ENCODE data around the gene TP53BP2.

The TP53BP2 gene

DNA sequence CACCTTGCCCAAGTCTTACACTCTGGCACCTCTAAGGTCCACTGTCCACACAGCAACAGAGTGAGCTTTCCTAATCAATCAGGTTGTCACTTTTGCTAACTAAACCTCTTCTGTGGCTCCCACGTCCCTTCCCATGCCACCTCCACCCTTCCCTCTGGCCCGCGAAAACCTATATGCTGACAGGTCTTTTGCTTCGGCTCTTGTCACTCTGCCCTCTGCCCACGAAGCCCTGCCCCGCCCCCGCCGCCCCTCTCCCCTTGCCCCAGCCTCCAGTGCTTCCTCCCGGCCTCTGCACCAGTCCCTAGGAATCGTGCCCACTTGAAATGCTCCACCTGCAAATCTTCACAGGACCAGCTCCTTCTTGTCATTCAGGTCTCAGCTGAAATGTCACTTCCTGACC, 8.1 kb downstream of the TP53BP2 start:
- Histone ChIP-seq H3K4me3 (ENCODE audit: low read length) (no peak overlapping the region), H3K36me3 (ENCODE audit: insufficient read depth, low read length) (no peaks in the 10 kb centered on the region), H3K9me3 (replicated peaks; ENCODE audit: low read length) (no peaks in the 10 kb centered on the region), H3K27me3 (ENCODE audit: control insufficient read depth, insufficient read depth, low read length) (no peaks in the 10 kb centered on the region), H3K4me1 (ENCODE audit: control insufficient read depth, insufficient read depth, low read length) (peaks cover 71% of the 10 kb centered on the region), H3K9ac (ENCODE audit: low read depth, low read length) (no peak overlapping the region), H3K4me2 (ENCODE audit: low read length) (no peak overlapping the region)

DNA sequence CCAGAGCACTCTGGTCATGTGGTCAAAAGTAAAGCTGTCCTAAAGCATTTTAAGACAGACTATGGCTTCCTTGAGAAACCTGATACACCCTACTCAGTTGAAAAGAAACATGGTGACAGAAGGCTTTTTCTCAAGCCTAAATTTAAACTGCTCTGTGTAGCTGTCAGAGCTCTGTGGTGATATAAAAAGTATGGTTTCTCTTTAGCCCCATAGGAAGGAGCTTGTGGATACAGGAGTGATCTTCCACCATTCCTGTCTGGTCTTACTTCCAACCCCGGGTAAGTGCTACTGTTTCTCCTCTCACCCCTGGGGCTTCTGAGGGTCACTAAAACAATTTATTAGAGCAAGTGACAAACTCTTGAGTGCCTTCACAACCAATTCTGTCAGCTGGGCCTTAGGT, 8.5 kb downstream of the TP53BP2 start:
- peaks cover 73% of the 10 kb centered on the region for H3K4me1 ChIP-seq (ENCODE audit: control insufficient read depth, insufficient read depth, low read length)
- H3K9ac ChIP-seq (ENCODE audit: low read depth, low read length), result no peak overlapping the region
- no peak overlapping the region for H3K4me2 ChIP-seq (ENCODE audit: low read length)
- H3K9me3 ChIP-seq (replicated peaks; ENCODE audit: low read length), result no peaks in the 10 kb centered on the region
- H3K36me3 ChIP-seq (ENCODE audit: insufficient read depth, low read length), result no peaks in the 10 kb centered on the region
- H3K27me3 ChIP-seq (ENCODE audit: control insufficient read depth, insufficient read depth, low read length), result no peaks in the 10 kb centered on the region
- H3K4me3 ChIP-seq (ENCODE audit: low read length), result no peak overlapping the region

DNA sequence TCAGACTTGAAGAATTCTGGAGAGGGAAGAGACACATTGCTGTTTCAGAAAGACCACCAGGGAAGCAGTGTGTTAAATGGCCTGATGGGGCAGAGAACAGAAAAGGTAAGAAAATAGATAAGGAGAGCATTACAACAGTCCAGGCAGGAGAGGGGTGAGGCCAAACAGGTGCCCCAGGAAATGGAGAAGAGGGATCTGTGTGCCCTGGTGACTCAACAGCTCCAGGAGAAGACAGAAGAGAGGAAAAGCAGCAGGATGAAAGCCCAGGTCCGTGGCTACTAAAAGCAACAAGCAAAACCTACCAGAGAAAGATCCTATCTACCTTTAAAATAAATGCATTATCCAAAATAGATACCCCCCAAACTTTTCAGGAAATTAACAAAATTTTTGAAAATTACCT, 9.2 kb downstream of the TP53BP2 start:
- Histone ChIP-seq H3K9ac (ENCODE audit: low read depth, low read length) (no peak overlapping the region), H3K27me3 (ENCODE audit: control insufficient read depth, insufficient read depth, low read length) (no peaks in the 10 kb centered on the region), H3K4me3 (ENCODE audit: low read length) (no peak overlapping the region), H3K4me1 (ENCODE audit: control insufficient read depth, insufficient read depth, low read length) (peaks cover 69% of the 10 kb centered on the region), H3K9me3 (replicated peaks; ENCODE audit: low read length) (no peaks in the 10 kb centered on the region), H3K36me3 (ENCODE audit: insufficient read depth, low read length) (no peaks in the 10 kb centered on the region), H3K4me2 (ENCODE audit: low read length) (no peak overlapping the region)

- peak overlapping the region; percentile 78 for H3K4me2 ChIP-seq (ENCODE audit: low read length)
- no peaks in the 10 kb centered on the region for H3K27me3 ChIP-seq (ENCODE audit: control insufficient read depth, insufficient read depth, low read length)
- H3K4me3 ChIP-seq (ENCODE audit: low read length), result no peak overlapping the region
- H3K4me1 ChIP-seq (ENCODE audit: control insufficient read depth, insufficient read depth, low read length), result peaks cover 63% of the 10 kb centered on the region
- no peaks in the 10 kb centered on the region for H3K9me3 ChIP-seq (replicated peaks; ENCODE audit: low read length)
- peak overlapping the region; percentile 81 for H3K9ac ChIP-seq (ENCODE audit: low read depth, low read length)
- H3K36me3 ChIP-seq (ENCODE audit: insufficient read depth, low read length), result no peaks in the 10 kb centered on the region
These were observed 10.0 kb downstream of the TP53BP2 start for GRCh38 chr1:223835754-223836153.

DNA sequence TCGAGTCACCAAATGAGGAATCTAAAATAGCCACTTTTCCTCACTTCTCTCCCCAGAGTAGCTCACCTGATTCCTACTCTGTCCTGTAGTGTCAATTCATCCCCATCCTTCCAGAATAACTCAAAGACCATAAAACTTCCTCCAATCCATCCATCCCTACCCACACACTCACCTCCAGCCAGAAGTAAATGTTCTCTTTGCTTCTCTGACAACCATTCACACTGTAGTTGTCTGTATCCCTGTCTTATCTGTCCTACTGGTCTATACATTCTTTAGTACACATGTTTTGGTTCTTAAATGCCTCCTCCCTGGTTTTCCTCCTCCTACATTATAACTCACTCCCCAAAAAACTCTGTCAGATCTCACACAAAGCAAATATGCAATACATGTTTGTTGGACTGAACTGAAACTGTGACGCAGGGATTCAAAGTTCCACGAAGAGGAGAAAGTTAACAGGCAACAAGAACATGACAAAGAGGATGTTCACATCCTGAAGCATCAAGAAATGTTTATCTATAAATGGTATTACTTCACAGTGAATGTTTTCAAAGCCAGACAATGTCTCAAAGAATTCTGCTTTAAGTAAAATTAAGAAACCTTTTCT, 11.0 kb downstream of the TP53BP2 start:
- peaks cover 54% of the 10 kb centered on the region for H3K4me1 ChIP-seq (ENCODE audit: control insufficient read depth, insufficient read depth, low read length)
- H3K27me3 ChIP-seq (ENCODE audit: control insufficient read depth, insufficient read depth, low read length), result no peaks in the 10 kb centered on the region
- peak overlapping the region; percentile 78 for H3K4me2 ChIP-seq (ENCODE audit: low read length)
- H3K36me3 ChIP-seq (ENCODE audit: insufficient read depth, low read length), result no peaks in the 10 kb centered on the region
- H3K4me3 ChIP-seq (ENCODE audit: low read length), result peak overlapping the region; percentile 52
- H3K9me3 ChIP-seq (replicated peaks; ENCODE audit: low read length), result no peaks in the 10 kb centered on the region
- H3K9ac ChIP-seq (ENCODE audit: low read depth, low read length), result peak overlapping the region; percentile 81

DNA sequence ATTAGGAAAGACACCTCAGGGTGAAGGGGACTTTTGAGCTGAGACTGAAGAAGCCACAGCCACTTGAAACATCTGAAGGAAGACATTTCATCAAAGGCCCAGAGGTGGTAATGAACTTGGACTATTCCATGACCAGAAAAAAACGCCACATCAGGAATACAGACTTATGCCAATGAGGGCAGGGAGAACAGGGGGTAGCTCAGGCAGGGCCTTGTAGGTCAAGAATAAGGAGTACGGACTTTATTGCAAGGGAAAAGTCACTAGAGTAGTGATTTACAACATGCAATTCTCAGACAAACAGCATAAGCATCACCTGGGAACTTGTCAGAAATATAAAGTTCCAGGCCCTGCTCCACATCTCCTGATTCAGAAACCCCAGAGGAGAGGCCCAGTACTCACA, 11.8 kb downstream of the TP53BP2 start:
- no peak overlapping the region for H3K9ac ChIP-seq (ENCODE audit: low read depth, low read length)
- H3K4me3 ChIP-seq (ENCODE audit: low read length), result no peak overlapping the region
- peaks cover 54% of the 10 kb centered on the region for H3K4me1 ChIP-seq (ENCODE audit: control insufficient read depth, insufficient read depth, low read length)
- H3K27me3 ChIP-seq (ENCODE audit: control insufficient read depth, insufficient read depth, low read length), result no peaks in the 10 kb centered on the region
- H3K4me2 ChIP-seq (ENCODE audit: low read length), result peak overlapping the region; percentile 78
- H3K9me3 ChIP-seq (replicated peaks; ENCODE audit: low read length), result no peaks in the 10 kb centered on the region
- H3K36me3 ChIP-seq (ENCODE audit: insufficient read depth, low read length), result no peaks in the 10 kb centered on the region

DNA sequence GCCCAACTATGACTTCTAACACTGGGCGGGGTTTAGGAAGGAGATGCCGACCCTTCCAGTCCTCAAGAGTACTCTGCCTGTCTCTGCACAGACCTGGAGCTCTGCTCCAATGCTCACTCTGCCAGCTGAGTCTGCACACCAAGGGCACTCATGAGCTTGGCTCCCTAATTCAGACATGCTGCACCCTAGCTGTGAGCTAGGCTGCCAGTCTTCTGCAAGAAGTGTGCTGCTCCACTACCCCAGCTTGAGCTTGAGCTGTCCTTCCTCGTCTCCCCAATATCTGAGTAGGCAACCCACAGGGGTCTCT, 13.2 kb downstream of the TP53BP2 start:
- peaks cover 55% of the 10 kb centered on the region for H3K4me1 ChIP-seq (ENCODE audit: control insufficient read depth, insufficient read depth, low read length)
- H3K9me3 ChIP-seq (replicated peaks; ENCODE audit: low read length), result no peaks in the 10 kb centered on the region
- peak overlapping the region; percentile 2 for H3K4me3 ChIP-seq (ENCODE audit: low read length)
- H3K36me3 ChIP-seq (ENCODE audit: insufficient read depth, low read length), result no peaks in the 10 kb centered on the region
- H3K4me2 ChIP-seq (ENCODE audit: low read length), result peak overlapping the region; percentile 50
- H3K9ac ChIP-seq (ENCODE audit: low read depth, low read length), result peak overlapping the region; percentile 60
- no peaks in the 10 kb centered on the region for H3K27me3 ChIP-seq (ENCODE audit: control insufficient read depth, insufficient read depth, low read length)

GRCh38 chr1:223831755-223832636, 13.8 kb downstream of the TP53BP2 start:
- peaks cover 57% of the 10 kb centered on the region for H3K4me1 ChIP-seq (ENCODE audit: control insufficient read depth, insufficient read depth, low read length)
- no peaks in the 10 kb centered on the region for H3K36me3 ChIP-seq (ENCODE audit: insufficient read depth, low read length)
- no peaks in the 10 kb centered on the region for H3K9me3 ChIP-seq (replicated peaks; ENCODE audit: low read length)
- H3K4me2 ChIP-seq (ENCODE audit: low read length), result peak overlapping the region; percentile 50
- peak overlapping the region; percentile 2 for H3K4me3 ChIP-seq (ENCODE audit: low read length)
- H3K27me3 ChIP-seq (ENCODE audit: control insufficient read depth, insufficient read depth, low read length), result no peaks in the 10 kb centered on the region
- H3K9ac ChIP-seq (ENCODE audit: low read depth, low read length), result peak overlapping the region; percentile 60

GRCh38 chr1:223829678-223830077, 16.1 kb downstream of the TP53BP2 start:
- H3K9ac ChIP-seq (ENCODE audit: low read depth, low read length), result no peak overlapping the region
- no peak overlapping the region for H3K4me3 ChIP-seq (ENCODE audit: low read length)
- no peak overlapping the region for H3K4me2 ChIP-seq (ENCODE audit: low read length)
- H3K27me3 ChIP-seq (ENCODE audit: control insufficient read depth, insufficient read depth, low read length), result no peaks in the 10 kb centered on the region
- peaks cover 37% of the 10 kb centered on the region for H3K4me1 ChIP-seq (ENCODE audit: control insufficient read depth, insufficient read depth, low read length)
- H3K9me3 ChIP-seq (replicated peaks; ENCODE audit: low read length), result no peaks in the 10 kb centered on the region
- H3K36me3 ChIP-seq (ENCODE audit: insufficient read depth, low read length), result no peaks in the 10 kb centered on the region

DNA sequence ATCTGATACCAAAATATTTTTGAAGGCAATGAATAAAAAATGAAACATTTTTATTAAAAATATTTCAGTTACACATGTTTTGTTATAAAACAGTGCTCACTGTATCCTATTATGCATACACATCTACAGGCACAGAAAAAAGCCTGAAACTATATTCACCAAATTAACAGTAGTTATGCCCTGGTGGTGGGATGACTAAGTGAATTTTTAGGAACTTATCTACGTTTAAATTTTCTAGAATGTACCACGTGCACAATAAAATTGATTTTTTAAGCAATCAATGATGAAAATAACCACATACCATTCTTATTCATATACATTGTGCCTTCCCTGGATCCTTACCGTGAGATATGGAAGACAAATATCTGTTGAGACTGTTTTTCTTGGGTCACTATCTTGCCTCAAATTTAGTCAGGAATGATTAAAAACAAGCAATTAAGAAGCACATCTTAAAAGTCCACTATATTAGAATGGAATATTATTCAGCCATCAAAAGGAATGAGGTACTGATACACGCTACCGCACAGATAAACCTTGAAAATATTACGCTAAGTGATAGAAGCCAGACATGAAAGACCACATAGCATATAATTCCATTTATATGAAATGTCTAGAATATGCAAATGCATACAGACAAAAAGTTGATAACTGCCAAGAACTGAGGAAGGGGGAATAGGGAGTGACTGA, 17.4 kb downstream of the TP53BP2 start:
- no peak overlapping the region for H3K4me3 ChIP-seq (ENCODE audit: low read length)
- H3K36me3 ChIP-seq (ENCODE audit: insufficient read depth, low read length), result no peaks in the 10 kb centered on the region
- H3K9me3 ChIP-seq (replicated peaks; ENCODE audit: low read length), result no peaks in the 10 kb centered on the region
- H3K27me3 ChIP-seq (ENCODE audit: control insufficient read depth, insufficient read depth, low read length), result no peaks in the 10 kb centered on the region
- H3K4me1 ChIP-seq (ENCODE audit: control insufficient read depth, insufficient read depth, low read length), result peaks cover 23% of the 10 kb centered on the region
- no peak overlapping the region for H3K4me2 ChIP-seq (ENCODE audit: low read length)
- H3K9ac ChIP-seq (ENCODE audit: low read depth, low read length), result no peak overlapping the region

DNA sequence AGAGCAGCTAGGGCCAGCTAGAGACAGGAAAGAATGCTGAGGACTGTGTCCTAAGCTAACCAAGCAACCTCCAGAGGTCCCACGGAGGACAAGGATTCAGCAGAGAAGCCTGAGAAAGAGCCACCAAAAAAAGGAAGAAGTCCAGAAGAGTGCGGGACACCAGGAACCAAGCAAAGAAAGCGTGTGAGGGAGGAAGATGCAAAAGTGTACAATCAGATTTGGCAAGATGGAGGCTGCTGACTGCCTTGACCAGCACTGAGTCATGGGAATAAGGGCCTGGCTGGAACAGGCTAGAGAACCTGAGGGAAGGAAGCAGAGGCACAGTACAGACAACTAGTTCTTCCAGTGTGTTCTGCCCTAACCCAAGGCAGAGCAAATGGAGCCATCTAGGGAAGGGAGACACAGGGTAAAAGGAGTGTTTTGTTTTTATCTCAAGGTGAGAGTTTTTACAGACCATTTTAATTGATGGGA, 18.5 kb downstream of the TP53BP2 start:
- Histone ChIP-seq H3K36me3 (ENCODE audit: insufficient read depth, low read length) (no peaks in the 10 kb centered on the region), H3K4me1 (ENCODE audit: control insufficient read depth, insufficient read depth, low read length) (peaks cover 22% of the 10 kb centered on the region), H3K27me3 (ENCODE audit: control insufficient read depth, insufficient read depth, low read length) (no peaks in the 10 kb centered on the region), H3K9ac (ENCODE audit: low read depth, low read length) (no peak overlapping the region), H3K9me3 (replicated peaks; ENCODE audit: low read length) (no peaks in the 10 kb centered on the region), H3K4me3 (ENCODE audit: low read length) (no peak overlapping the region), H3K4me2 (ENCODE audit: low read length) (no peak overlapping the region)
